Spinal cord (tissue), 10 donors: ENCODE results near the gene THADA. TPM values are rescaled to one million over a fixed set of nuclear protein-coding genes. Genes with fewer than 3 reads are reported as not detected.

ENCODE experiments used
- DNase-seq, 6 donors: peaks; one replicate each; pipeline versions ENCODE4 v3.0.0 to v3.0.0-alpha.2; 2013 to 2015; ENCODE audit warnings: low spot score in 6 of 6, low read depth in 4 of 6
- H3K27ac ChIP-seq: one replicate; pipeline ENCODE4 v1.5.1; 2013; ENCODE audit warnings: low read depth, low read length, control low read depth
- H3K27me3 ChIP-seq: one replicate; pipeline ENCODE4 v1.6.1; 2013; ENCODE audit warnings: low read length; ENCODE audit not compliant: control insufficient read depth, insufficient read depth
- H3K36me3 ChIP-seq: one replicate; pipeline ENCODE4 v1.6.1; 2013; ENCODE audit warnings: low read length; ENCODE audit not compliant: control insufficient read depth, insufficient read depth
- H3K4me1 ChIP-seq: one replicate; pipeline ENCODE4 v1.6.1; 2013; ENCODE audit warnings: low read length; ENCODE audit not compliant: control insufficient read depth, insufficient read depth
- H3K4me3 ChIP-seq: one replicate; pipeline ENCODE4 v1.5.1; 2013; ENCODE audit warnings: low read depth, low read length, control low read depth
- H3K9me3 ChIP-seq: one replicate; pipeline ENCODE4 v1.6.1; 2013; ENCODE audit warnings: low read length; ENCODE audit not compliant: control insufficient read depth, insufficient read depth
- WGBS: methylation state at CpG from one replicate; pipeline ENCODE4 v1.1.5; 2013; ENCODE audit warnings: missing lambda C conversion rate; ENCODE audit not compliant: insufficient coverage; 5-methylcytosine and 5-hydroxymethylcytosine counted together
- polyA plus RNA-seq, 2 donors: library from polyadenylated mRNA; unstranded; fragments of 120-200 nt; gene quantifications; one replicate each; pipeline ENCODE4 v1.2.1, GENCODE V29; 2013; ENCODE audit not compliant: insufficient read length in 2 of 2
- total RNA-seq, 2 donors: library from RNA; depleted of rRNA in 1 of 2; stranded (reverse); fragments of 120-200 nt in 1 of 2; fragments of >200 nt in 1 of 2; gene quantifications; one replicate each; pipeline versions ENCODE4 v1.2.3 to v1.2.4, GENCODE V29; 2013 to 2014
- donor health status: healthy.

THADA gene
- total and polyA plus RNA-seq, 4 donors: 16.5 to 44.8 (median 21.5) TPM

- no peaks in the 10 kb centered on the region for H3K36me3 ChIP-seq
- no peak overlapping the region for H3K27ac ChIP-seq
- H3K9me3 ChIP-seq: no peaks in the 10 kb centered on the region
- WGBS: 100% methylated on average over 1 of the region's 2 CpGs
- DNase-seq: no peak
- H3K4me3 ChIP-seq: no peak overlapping the region
- H3K4me1 ChIP-seq: no peaks in the 10 kb centered on the region
- H3K27me3 ChIP-seq: no peaks in the 10 kb centered on the region
Observed at GRCh38 chr2:43465234-43465633, 130.6 kb downstream of the THADA start.

- no peaks in the 10 kb centered on the region for H3K4me1 ChIP-seq
Observed at GRCh38 chr2:43464590-43464989, 131.2 kb downstream of the THADA start.

DNA sequence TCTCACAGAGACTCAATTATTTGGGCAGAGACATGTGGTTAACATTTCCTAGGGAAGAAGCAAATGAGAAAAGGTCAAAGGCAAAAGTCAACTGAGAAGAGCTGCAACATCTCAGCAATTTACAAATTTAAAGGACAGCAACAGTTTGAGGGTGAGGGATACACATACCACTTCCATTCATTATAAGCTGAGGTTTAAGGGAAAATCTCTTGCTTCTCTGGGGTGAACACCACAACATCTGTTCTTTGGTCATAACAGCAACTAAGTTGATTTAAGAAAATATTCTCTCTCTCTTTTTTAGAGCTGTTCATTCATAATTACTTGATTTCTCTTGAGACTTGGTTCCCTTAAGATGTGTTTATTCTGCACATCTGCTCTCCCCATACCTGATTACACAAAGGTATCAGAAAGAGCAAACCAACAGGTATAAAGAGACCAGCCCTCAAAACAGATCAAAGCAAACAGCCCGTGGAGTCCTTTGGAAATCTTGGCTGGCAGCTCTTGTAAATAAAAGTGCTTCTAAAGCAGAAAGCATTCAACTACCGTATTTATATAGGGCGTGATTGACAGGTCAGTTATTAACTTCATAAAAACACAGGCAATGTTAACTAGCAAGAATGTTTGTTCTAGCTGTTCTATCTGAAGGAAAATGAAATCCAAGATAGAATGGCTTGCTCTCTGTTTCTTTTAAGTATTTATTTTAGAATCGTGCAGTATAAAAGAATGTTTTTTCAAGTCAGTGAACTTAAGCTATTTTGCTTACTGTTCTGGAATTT is 132.8 kb downstream of the THADA start:
- no CpG with 5 or more reads among the region's 4 CpGs for WGBS
- H3K4me1 ChIP-seq: no peaks in the 10 kb centered on the region
- H3K27me3 ChIP-seq: no peaks in the 10 kb centered on the region
- DNase-seq: peak in 1 of 6 donors; percentile 49
- H3K4me3 ChIP-seq: no peak overlapping the region
- H3K9me3 ChIP-seq: no peaks in the 10 kb centered on the region
- H3K36me3 ChIP-seq: no peaks in the 10 kb centered on the region
- no peak overlapping the region for H3K27ac ChIP-seq

More at GRCh38 chr2:43464590-43464989, 131.2 kb downstream of the THADA start:
- WGBS: 78% methylated on average over 4 of the region's 7 CpGs
- Histone ChIP-seq H3K27me3 (no peaks in the 10 kb centered on the region), H3K27ac (peak overlapping the region; percentile 22), H3K36me3 (no peaks in the 10 kb centered on the region), H3K4me3 (no peak overlapping the region), H3K9me3 (no peaks in the 10 kb centered on the region)
- peak in 1 of 6 donors; percentile 54 for DNase-seq

- no peaks in the 10 kb centered on the region for H3K4me1 ChIP-seq
- DNase-seq: no peak
- H3K27me3 ChIP-seq: no peaks in the 10 kb centered on the region
- WGBS: 69% methylated on average over 3 of the region's 3 CpGs
- H3K36me3 ChIP-seq: no peaks in the 10 kb centered on the region
- no peak overlapping the region for H3K27ac ChIP-seq
- H3K4me3 ChIP-seq: no peak overlapping the region
- no peaks in the 10 kb centered on the region for H3K9me3 ChIP-seq
Observed at GRCh38 chr2:43461453-43462073, 134.3 kb downstream of the THADA start.

DNA sequence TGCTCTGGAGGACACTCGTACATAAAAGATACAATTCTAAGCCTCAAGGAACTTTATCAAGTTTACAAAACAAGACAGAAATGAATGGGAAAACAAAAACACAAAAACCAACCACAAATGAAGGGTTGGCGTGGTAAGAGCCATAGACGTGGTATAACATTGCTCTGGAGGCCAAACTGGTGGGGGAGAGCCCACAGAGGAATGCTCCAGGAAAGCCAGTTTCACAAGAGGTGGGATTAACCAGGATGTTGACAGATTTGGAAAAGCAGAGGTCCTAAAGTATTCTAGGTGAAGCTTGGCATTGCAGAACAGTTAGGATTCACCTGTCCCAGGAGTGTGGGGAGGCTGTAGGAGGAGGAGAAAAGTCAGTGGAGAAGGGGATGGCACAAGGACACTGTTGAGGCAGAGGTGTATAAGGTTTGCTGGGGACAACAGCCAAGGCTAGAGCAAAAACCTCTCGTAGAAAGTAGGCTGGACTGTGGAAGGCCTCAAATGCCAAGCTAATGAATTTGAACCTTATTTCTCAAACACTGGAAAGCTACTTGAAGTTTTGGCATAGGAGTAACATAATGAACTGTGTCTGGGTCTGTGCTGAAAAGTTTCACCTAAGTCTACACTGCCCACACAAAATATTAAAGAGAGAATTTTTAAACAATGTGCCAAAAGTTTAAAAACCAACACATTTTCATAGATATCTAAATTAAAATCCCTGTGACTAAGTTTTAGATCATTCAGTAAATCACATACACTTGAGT is 135.1 kb downstream of the THADA start:
- no peaks in the 10 kb centered on the region for H3K27me3 ChIP-seq
- no peaks in the 10 kb centered on the region for H3K36me3 ChIP-seq
- H3K4me1 ChIP-seq: no peaks in the 10 kb centered on the region
- DNase-seq: no peak
- no peaks in the 10 kb centered on the region for H3K9me3 ChIP-seq
- H3K4me3 ChIP-seq: no peak overlapping the region
- H3K27ac ChIP-seq: no peak overlapping the region
- 86% methylated on average over 1 of the region's 4 CpGs for WGBS

- WGBS: no CpG with 5 or more reads among the region's 1 CpG
- H3K36me3 ChIP-seq: no peaks in the 10 kb centered on the region
- no peak overlapping the region for H3K4me3 ChIP-seq
- H3K9me3 ChIP-seq: no peaks in the 10 kb centered on the region
- H3K4me1 ChIP-seq: no peaks in the 10 kb centered on the region
- no peak overlapping the region for H3K27ac ChIP-seq
- DNase-seq: no peak
- no peaks in the 10 kb centered on the region for H3K27me3 ChIP-seq
Observed at GRCh38 chr2:43460174-43460546, 135.7 kb downstream of the THADA start.

- no CpG with 5 or more reads among the region's 1 CpG for WGBS
- no peaks in the 10 kb centered on the region for H3K9me3 ChIP-seq
- H3K4me3 ChIP-seq: no peak overlapping the region
- H3K27ac ChIP-seq: no peak overlapping the region
- H3K4me1 ChIP-seq: no peaks in the 10 kb centered on the region
- no peaks in the 10 kb centered on the region for H3K36me3 ChIP-seq
- no peak for DNase-seq
- no peaks in the 10 kb centered on the region for H3K27me3 ChIP-seq
Observed at GRCh38 chr2:43459446-43460173, 136.2 kb downstream of the THADA start.

DNA sequence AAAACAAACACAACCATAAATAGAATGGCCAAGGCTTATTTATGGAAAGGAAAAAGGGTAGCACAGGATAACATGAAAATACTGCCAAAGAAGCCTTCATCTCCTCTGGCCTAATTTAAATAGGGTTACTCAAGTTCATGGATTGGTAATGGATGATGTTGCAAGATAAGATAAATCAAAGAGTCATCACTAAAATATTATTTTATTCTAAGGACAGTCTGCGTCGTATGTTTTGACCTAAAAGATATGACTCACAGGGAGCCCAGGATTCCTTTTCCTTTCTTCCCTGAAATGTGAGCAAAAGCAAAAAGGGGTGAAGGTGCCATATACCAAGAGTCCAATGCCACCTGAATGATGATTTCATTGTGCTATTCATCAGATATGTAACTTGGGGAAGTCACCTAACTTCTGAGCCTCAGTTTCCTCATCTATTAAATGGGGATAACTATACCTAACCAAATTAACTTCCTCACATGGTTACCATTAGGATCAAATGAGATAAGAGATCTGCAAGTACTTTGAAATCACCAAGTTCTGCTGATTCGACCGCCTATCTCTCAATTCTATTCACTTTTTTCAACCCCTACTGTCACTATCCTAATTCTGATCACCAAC is 137.7 kb downstream of the THADA start:
- 100% methylated on average over 2 of the region's 4 CpGs for WGBS
- Histone ChIP-seq H3K27me3 (no peaks in the 10 kb centered on the region), H3K4me3 (no peak overlapping the region), H3K27ac (no peak overlapping the region), H3K36me3 (no peaks in the 10 kb centered on the region), H3K4me1 (no peaks in the 10 kb centered on the region), H3K9me3 (no peaks in the 10 kb centered on the region)
- DNase-seq: no peak
